ENCODE data around the gene TTC27. TPM values are rescaled to one million over a fixed set of nuclear protein-coding genes. Genes with fewer than 3 reads are reported as not detected.

TTC27 gene
- total and polyA plus RNA-seq, 2 of the 13 experiments (the other 11 are each of a cell fraction or from before 2014, with no cell fraction given) = 26.7 to 44.7 TPM

DNA sequence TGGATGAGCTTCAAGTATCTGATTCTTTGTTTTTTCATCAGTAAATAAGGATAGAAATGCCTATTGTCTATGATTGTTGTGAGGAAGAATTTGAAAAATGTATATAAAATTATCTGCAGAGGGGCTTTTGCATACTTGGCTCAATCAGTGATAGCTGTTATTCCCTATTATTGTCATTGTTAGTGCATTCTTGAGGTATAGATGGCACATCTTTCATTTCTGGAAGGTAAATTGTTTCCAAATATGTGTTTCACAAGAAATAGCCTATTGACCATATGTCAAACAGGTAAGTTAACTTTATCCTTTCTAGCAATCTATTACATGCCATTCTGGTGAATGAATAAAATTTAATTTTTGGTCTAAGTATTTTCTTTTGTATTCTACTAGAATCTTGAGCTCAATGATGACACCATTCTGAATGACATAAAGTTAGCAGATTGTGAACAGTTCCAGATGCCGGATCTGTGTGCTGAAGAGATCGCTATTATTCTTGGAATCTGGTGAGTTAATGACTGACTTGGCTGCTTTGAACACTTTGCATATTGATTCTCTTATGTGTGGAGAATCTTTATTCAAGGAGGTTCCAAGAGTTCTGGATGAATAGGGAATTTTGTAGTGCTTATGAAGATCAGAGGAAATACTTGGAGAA, 44.2 kb downstream of the TTC27 start:
- H3K9ac ChIP-seq (ENCODE audit: insufficient read depth, low read depth, low read length) = no peak overlapping the region
- in situ Hi-C loops (cut with HindIII; ENCODE audit: extremely low pct_ligation_motif_present, low pct_unique_long_range_greater_than_20kb) = no loop called here
- H3K4me1 ChIP-seq (ENCODE audit: insufficient read depth, low read length) = no peaks in the 10 kb centered on the region
- ChIA-PET CTCF (ENCODE audit: low intra/inter-chr PET ratio, low total read pairs) (no interaction called here), POLR2A (no interaction called here)
- WGBS (ENCODE audit: low lambda C conversion rate) = 96% methylated on average over 2 of the region's 2 CpGs
- no peak overlapping the region for H3K4me2 ChIP-seq (ENCODE audit: low read depth, low read length)
- BruUV-seq (replicated peaks) = no TSS peak
- intact Hi-C loops (cut with micrococcal nuclease; ENCODE audit: unreplicated experiment) = no loop called here
- H3K27ac ChIP-seq (ENCODE audit: extremely low read length, insufficient read depth, low read length) = no peak overlapping the region
- no peak overlapping the region for H2AFZ ChIP-seq (ENCODE audit: low read length)
- TF ChIP-seq NCOR1 (IDR thresholded peaks at IDR 0.05; ENCODE audit: borderline replicate concordance, low read length) (no peak), RBAK (CRISPR knock-in tag; IDR thresholded peaks at IDR 0.05) (no peak), CENPT (CRISPR knock-in tag; IDR thresholded peaks at IDR 0.05; ENCODE audit: low read depth) (no peak), ZMAT3 (CRISPR knock-in tag; conservative IDR thresholded peaks at IDR 0.05) (no peak), MTF1 (CRISPR knock-in tag; IDR thresholded peaks at IDR 0.05) (no peak), TAF1 (CRISPR knock-in tag; IDR thresholded peaks at IDR 0.05) (no peak)
- TF ChIP-seq, protein P1, sequence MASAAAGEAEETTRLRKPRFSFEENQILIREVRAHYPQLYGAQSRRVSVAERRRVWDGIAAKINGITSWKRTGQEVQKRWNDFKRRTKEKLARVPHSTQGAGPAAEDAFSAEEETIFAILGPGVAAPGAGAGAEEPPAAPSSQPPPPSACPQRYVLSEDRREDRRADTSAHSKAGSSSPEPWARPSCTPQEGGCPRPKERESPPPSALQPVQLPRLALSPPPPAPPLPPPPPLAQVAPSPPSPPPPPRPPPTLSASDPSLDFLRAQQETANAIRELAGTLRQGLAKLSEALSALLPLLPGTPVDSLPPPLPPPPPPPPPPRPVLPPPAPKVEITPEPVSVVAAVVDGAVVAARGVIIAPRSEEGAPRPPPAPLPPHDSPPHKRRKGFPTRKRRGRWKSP (CRISPR knock-in tag; IDR thresholded peaks at IDR 0.05) = no peak
- TF ChIP-seq, protein P2, sequence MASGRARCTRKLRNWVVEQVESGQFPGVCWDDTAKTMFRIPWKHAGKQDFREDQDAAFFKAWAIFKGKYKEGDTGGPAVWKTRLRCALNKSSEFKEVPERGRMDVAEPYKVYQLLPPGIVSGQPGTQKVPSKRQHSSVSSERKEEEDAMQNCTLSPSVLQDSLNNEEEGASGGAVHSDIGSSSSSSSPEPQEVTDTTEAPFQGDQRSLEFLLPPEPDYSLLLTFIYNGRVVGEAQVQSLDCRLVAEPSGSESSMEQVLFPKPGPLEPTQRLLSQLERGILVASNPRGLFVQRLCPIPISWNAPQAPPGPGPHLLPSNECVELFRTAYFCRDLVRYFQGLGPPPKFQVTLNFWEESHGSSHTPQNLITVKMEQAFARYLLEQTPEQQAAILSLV (CRISPR knock-in tag; IDR thresholded peaks at IDR 0.05; ENCODE audit: borderline replicate concordance) = no peak
- TF ChIP-seq, protein P3, sequence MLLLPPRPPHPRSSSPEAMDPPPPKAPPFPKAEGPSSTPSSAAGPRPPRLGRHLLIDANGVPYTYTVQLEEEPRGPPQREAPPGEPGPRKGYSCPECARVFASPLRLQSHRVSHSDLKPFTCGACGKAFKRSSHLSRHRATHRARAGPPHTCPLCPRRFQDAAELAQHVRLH (CRISPR knock-in tag; IDR thresholded peaks at IDR 0.05; ENCODE audit: borderline replicate concordance, low read depth) = no peak
- TF ChIP-seq, protein P4, sequence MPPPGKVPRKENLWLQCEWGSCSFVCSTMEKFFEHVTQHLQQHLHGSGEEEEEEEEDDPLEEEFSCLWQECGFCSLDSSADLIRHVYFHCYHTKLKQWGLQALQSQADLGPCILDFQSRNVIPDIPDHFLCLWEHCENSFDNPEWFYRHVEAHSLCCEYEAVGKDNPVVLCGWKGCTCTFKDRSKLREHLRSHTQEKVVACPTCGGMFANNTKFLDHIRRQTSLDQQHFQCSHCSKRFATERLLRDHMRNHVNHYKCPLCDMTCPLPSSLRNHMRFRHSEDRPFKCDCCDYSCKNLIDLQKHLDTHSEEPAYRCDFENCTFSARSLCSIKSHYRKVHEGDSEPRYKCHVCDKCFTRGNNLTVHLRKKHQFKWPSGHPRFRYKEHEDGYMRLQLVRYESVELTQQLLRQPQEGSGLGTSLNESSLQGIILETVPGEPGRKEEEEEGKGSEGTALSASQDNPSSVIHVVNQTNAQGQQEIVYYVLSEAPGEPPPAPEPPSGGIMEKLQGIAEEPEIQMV (CRISPR knock-in tag; IDR thresholded peaks at IDR 0.05; ENCODE audit: low read depth) = no peak
- no peaks in the 10 kb centered on the region for H4K20me1 ChIP-seq (ENCODE audit: insufficient read depth, low read length)
- no peak overlapping the region for H3K4me3 ChIP-seq (replicated peaks in 1 of 3; ENCODE audit: insufficient read depth in 1 of 3, low read depth in 2 of 3, low read length in 3 of 3)
- peak; percentile 15 for FAIRE-seq
- no peak for DNase-seq (ENCODE audit: low spot score)
- H3K79me2 ChIP-seq (ENCODE audit: insufficient read depth, low read length) = no peaks in the 10 kb centered on the region
- no peak for ATAC-seq
- peaks cover 4 to 32% of the 10 kb centered on the region in 2 experiments for H3K36me3 ChIP-seq (replicated peaks in 1 of 2; ENCODE audit: control insufficient read depth in 1 of 2, insufficient read depth in 2 of 2, low read length in 2 of 2)
- no peaks in the 10 kb centered on the region for H3K9me3 ChIP-seq (ENCODE audit: low read length)
- H3K27me3 ChIP-seq (ENCODE audit: control insufficient read depth in 1 of 2, insufficient read depth in 2 of 2, low read length in 2 of 2) = no peaks in the 10 kb centered on the region

All from HepG2 (cell line).